Bronchial epithelial cell (primary cell): ENCODE data around the gene CDHR1. TPM values are rescaled to one million over a fixed set of nuclear protein-coding genes. Genes with fewer than 3 reads are reported as not detected.
A peak's percentile ranks its signal among the peaks of the same experiment; 100 is the strongest.

Source experiments
- DNase-seq: peaks from one replicate; pipeline ENCODE4 v3.0.0-alpha.2; 2010; ENCODE audit warnings: low read depth
- FAIRE-seq: peaks from 2 replicates; lab custom pipeline; 2011; peaks lifted over from hg19 to GRCh38; lab: Jason Lieb, UNC
- H3K27me3 ChIP-seq: 2 replicates; pipeline ENCODE4 v1.5.1; 2011; ENCODE audit warnings: low read length; ENCODE audit not compliant: control insufficient read depth, insufficient read depth
- H3K36me3 ChIP-seq: 2 replicates; pipeline ENCODE4 v1.5.1; 2011; ENCODE audit warnings: low read length; ENCODE audit not compliant: control insufficient read depth, insufficient read depth
- H3K4me3 ChIP-seq: 2 replicates; pipeline ENCODE4 v1.5.1; 2011; ENCODE audit warnings: mild to moderate bottlenecking, low read depth, low read length, control low read depth
- total RNA-seq: library from RNA; depleted of rRNA; stranded (reverse); fragments of >200 nt; gene quantifications from 2 replicates; pipeline ENCODE4 v1.2.1, GENCODE V29; 2014
- TF ChIP-seq, protein P1 (sequence below): IDR thresholded peaks from 2 replicates; pipeline ENCODE4 v1.5.1; 2011; ENCODE audit warnings: mild to moderate bottlenecking, moderate library complexity, low read length, control low read depth, inconsistent platforms; ENCODE audit not compliant: insufficient read depth, severe bottlenecking

CDHR1 gene
- total RNA-seq, 1 donor from 2014 or later, result 0.53 TPM

DNA sequence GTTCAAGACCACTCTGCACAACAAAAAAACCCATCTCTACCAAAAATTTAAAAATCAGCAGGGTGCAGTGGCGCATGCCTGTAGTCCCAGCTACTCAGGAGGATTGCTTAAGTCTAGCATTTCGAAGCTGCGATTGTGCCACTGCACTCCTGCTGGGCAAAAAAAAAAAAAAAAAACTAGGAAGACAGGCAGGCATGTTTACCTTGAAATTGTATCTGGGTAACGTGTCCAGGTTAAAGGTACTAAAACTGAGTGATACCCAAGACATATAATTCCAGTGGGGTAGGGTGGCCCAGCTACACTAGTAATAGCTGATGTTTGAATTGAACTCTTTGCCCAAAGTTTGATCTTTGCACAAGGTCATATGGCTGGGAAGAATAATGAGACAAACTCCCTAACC lies 38.8 kb upstream of the CDHR1 start:
- FAIRE-seq, result no peak
- Histone ChIP-seq H3K4me3 (no peak overlapping the region), H3K36me3 (peaks cover 8% of the 10 kb centered on the region), H3K27me3 (no peaks in the 10 kb centered on the region)
- DNase-seq, result no peak
- TF ChIP-seq, protein P1, sequence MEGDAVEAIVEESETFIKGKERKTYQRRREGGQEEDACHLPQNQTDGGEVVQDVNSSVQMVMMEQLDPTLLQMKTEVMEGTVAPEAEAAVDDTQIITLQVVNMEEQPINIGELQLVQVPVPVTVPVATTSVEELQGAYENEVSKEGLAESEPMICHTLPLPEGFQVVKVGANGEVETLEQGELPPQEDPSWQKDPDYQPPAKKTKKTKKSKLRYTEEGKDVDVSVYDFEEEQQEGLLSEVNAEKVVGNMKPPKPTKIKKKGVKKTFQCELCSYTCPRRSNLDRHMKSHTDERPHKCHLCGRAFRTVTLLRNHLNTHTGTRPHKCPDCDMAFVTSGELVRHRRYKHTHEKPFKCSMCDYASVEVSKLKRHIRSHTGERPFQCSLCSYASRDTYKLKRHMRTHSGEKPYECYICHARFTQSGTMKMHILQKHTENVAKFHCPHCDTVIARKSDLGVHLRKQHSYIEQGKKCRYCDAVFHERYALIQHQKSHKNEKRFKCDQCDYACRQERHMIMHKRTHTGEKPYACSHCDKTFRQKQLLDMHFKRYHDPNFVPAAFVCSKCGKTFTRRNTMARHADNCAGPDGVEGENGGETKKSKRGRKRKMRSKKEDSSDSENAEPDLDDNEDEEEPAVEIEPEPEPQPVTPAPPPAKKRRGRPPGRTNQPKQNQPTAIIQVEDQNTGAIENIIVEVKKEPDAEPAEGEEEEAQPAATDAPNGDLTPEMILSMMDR, result no peak

DNA sequence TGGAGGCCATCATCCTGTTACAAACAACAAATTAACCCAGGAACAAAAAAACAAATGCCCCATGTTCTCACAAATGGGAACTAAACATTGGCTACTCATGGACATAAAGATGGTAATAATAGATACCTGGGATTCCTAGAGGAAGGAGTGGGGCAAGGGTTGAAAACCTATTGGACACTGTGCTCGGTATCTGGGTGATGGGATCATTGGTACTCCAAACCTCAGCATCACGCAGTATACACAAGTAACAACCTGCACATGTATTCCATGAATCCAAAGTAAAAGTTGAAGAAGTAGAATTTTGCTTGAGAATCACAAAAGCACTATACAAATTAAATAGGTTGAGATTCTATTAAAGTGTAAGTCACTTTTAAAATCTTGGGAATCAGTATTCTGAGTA lies 38.3 kb upstream of the CDHR1 start:
- FAIRE-seq (no peak), DNase-seq (no peak)
- H3K4me3 ChIP-seq, result no peak overlapping the region
- TF ChIP-seq, protein P1, result no peak
- no peaks in the 10 kb centered on the region for H3K27me3 ChIP-seq
- peaks cover 6% of the 10 kb centered on the region for H3K36me3 ChIP-seq

DNA sequence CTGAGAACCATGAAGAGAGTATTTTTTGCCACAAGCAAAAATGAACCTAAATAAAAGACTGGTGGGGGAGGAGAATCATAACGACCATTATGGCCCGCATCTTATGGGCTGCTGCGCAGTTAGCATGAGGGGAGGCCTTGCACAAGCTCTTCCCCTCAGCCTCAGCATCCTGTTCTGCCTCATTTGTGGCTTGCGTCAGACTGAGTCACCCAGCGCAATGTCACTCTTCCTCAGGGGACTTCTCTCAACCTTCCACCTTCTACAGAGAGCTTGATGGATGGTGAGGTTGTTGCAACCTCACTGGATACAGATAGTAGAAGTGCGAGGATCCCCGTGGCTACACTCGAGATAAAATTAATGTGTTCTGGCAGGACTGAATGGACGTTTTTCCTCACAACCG lies 37.6 kb upstream of the CDHR1 start:
- Histone ChIP-seq H3K4me3 (no peak overlapping the region), H3K36me3 (peaks cover 6% of the 10 kb centered on the region), H3K27me3 (no peaks in the 10 kb centered on the region)
- peak; percentile 18 for DNase-seq
- FAIRE-seq, result no peak
- TF ChIP-seq, protein P1, result no peak

DNA sequence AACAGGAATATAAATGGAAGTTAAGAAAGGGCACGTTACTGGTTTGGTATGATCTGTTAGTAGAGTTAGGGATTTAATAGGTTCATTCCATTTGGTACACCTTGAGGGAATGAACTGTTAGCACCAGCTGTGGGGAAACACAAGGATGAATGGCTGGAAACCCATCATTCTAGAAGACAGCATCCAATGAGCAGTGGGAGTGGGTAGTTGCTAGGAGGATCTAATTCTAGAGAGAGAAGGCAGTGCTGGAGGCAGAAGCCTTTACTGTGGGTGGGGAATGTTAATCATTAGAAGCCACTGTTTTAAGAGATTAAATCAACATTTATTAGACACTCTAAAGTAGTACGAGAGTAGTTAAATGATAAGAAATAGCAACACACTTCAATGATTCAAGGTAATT lies 36.3 kb upstream of the CDHR1 start:
- FAIRE-seq, result no peak
- Histone ChIP-seq H3K27me3 (no peaks in the 10 kb centered on the region), H3K4me3 (no peak overlapping the region), H3K36me3 (peaks cover 2% of the 10 kb centered on the region)
- no peak for DNase-seq
- TF ChIP-seq, protein P1, result no peak

DNA sequence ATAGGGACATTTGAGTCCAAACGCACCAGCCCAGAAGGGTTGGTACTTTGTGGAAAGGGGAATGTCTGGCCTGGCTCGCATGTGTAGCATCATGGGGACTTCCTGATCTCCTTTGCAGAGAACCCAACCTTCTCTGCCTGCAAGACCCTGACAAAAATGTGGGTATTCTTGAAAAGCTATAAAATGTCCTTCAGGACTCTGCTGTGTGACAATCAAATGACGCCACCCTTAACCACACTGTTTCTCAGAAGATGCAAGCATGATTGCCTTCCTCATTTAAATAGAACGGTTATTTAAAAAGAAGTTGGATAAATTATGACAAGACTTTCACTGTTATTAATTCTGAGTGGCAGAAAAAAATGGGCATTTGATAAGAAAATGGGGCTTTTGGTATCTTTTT lies 35.8 kb upstream of the CDHR1 start:
- peaks cover 2% of the 10 kb centered on the region for H3K36me3 ChIP-seq
- no peak for DNase-seq
- H3K27me3 ChIP-seq, result no peaks in the 10 kb centered on the region
- TF ChIP-seq, protein P1, result no peak
- FAIRE-seq, result no peak
- H3K4me3 ChIP-seq, result no peak overlapping the region

DNA sequence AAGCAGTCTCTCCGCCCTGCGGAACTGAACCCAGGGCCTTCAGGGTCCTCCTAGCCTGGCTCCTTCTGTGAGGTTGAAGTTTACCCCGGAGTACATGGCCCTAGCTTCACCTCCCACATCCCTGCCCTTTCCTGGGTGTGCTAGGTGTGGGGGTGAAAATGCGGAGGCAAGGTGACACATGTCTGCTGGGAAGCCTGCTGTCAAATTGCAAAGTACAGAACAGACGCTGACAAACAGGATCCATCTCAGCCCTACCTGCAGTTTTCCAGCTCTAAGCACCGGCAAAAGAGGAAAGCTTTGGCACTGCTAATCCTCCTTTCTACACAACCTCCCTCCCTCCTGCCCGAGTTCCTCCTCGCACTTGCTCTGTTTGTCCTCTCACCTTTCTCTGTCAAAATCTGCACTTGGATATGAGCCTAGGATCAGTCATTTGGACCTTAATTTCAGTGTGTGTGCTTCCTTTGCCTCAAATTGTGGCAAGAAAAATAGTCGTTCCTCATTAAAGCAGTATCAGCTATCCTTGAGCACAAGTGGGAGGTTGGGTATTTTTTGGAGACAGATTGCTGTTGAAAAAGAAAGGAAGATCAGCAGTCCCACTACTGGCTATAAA lies 35.2 kb upstream of the CDHR1 start:
- FAIRE-seq (no peak), DNase-seq (peak; percentile 29)
- peaks cover under 1% of the 10 kb centered on the region for H3K36me3 ChIP-seq
- no peaks in the 10 kb centered on the region for H3K27me3 ChIP-seq
- TF ChIP-seq, protein P1, result no peak
- no peak overlapping the region for H3K4me3 ChIP-seq
